ENCODE results near the gene GALNTL6.
A peak's percentile ranks its signal among the peaks of the same experiment; 100 is the strongest.

The GALNTL6 gene

GRCh38 chr4:171857302-171858012 lies 44.3 kb downstream of the GALNTL6 start:
- TF ChIP-seq CTCF (conservative IDR thresholded peaks at IDR 0.05; ENCODE audit: control insufficient read depth, insufficient read depth, low read depth, low read length) = no peak
- no peak overlapping the region for H3K4me3 ChIP-seq (ENCODE audit: control insufficient read depth, low read depth, low read length)
- peak; percentile 33 for DNase-seq (ENCODE audit: low read depth)

GRCh38 chr4:171875291-171875690 lies 62.1 kb downstream of the GALNTL6 start:
- TF ChIP-seq CTCF (conservative IDR thresholded peaks at IDR 0.05; ENCODE audit: control insufficient read depth, insufficient read depth, low read depth, low read length) = no peak
- DNase-seq (ENCODE audit: low read depth) = no peak
- no peak overlapping the region for H3K4me3 ChIP-seq (ENCODE audit: control insufficient read depth, low read depth, low read length)

GRCh38 chr4:171876636-171877035 lies 63.4 kb downstream of the GALNTL6 start:
- DNase-seq (ENCODE audit: low read depth) = no peak
- H3K4me3 ChIP-seq (ENCODE audit: control insufficient read depth, low read depth, low read length) = no peak overlapping the region
- TF ChIP-seq CTCF (conservative IDR thresholded peaks at IDR 0.05; ENCODE audit: control insufficient read depth, insufficient read depth, low read depth, low read length) = no peak

- DNase-seq (ENCODE audit: low read depth) = peak; percentile 64
- TF ChIP-seq CTCF (conservative IDR thresholded peaks at IDR 0.05; ENCODE audit: control insufficient read depth, insufficient read depth, low read depth, low read length) = no peak
- no peak overlapping the region for H3K4me3 ChIP-seq (ENCODE audit: control insufficient read depth, low read depth, low read length)
Measured at GRCh38 chr4:171880136-171880535, 66.9 kb downstream of the GALNTL6 start.

- no peak overlapping the region for H3K4me3 ChIP-seq (ENCODE audit: control insufficient read depth, low read depth, low read length)
- DNase-seq (ENCODE audit: low read depth) = no peak
- no peak for TF ChIP-seq CTCF (conservative IDR thresholded peaks at IDR 0.05; ENCODE audit: control insufficient read depth, insufficient read depth, low read depth, low read length)
Measured at GRCh38 chr4:171889681-171890080, 76.5 kb downstream of the GALNTL6 start.

GRCh38 chr4:171891038-171891437 lies 77.8 kb downstream of the GALNTL6 start:
- DNase-seq (ENCODE audit: low read depth) = no peak
- TF ChIP-seq CTCF (conservative IDR thresholded peaks at IDR 0.05; ENCODE audit: control insufficient read depth, insufficient read depth, low read depth, low read length) = no peak
- H3K4me3 ChIP-seq (ENCODE audit: control insufficient read depth, low read depth, low read length) = no peak overlapping the region
